AG04450 (cell line): Measurements from ENCODE around the gene ARFGEF2. TPM values are rescaled to one million over a fixed set of nuclear protein-coding genes. Genes with fewer than 3 reads are reported as not detected.
A peak's percentile ranks its signal among the peaks of the same experiment; 100 is the strongest.
"Not testable (repeated sequence)": the region's sequence is repeated elsewhere in the genome, so short reads cannot be mapped to it uniquely, and the experiment has no call there.

ENCODE experiments used
- CTCF ChIA-PET: fragments of 300-600, 350-600 bp; formaldehyde crosslinking; extraction: SDS; loops from one replicate; lab custom pipeline; 2022; ENCODE audit warnings: antibody characterized with exemption, inconsistent platforms; lab: Charles Lee
- POLR2A ChIA-PET: fragments of 350-600 bp; formaldehyde crosslinking; extraction: SDS; loops from one replicate; lab custom pipeline; 2021; ENCODE audit warnings: antibody characterized with exemption, inconsistent platforms; lab: Yijun Ruan, JAX
- DNase-seq: peaks from one replicate; pipeline ENCODE4 v3.0.0-alpha.2; 2011; ENCODE audit warnings: low read depth, low spot score
- H3K27ac ChIP-seq: one replicate; pipeline ENCODE4 v1.5.1; 2012; ENCODE audit warnings: low read depth, low read length, control low read depth
- H3K27me3 ChIP-seq: one replicate; pipeline ENCODE4 v1.6.0; 2012; ENCODE audit warnings: low read length; ENCODE audit not compliant: control insufficient read depth, insufficient read depth
- H3K4me3 ChIP-seq: 2 replicates; pipeline ENCODE4 v1.5.1; 2011; ENCODE audit warnings: mild to moderate bottlenecking, low read depth, low read length, control low read depth
- H3K9me3 ChIP-seq: 2 replicates; pipeline ENCODE4 v1.5.1; 2012; ENCODE audit warnings: low read length; ENCODE audit not compliant: control insufficient read depth, insufficient read depth
- CTCF ChIP-seq: IDR thresholded peaks from 2 replicates; pipeline ENCODE4 v1.5.1; 2011; ENCODE audit warnings: low read depth, low read length, control low read depth, inconsistent platforms
- polyA plus RNA-seq: library from polyadenylated mRNA; depleted of rRNA; stranded (reverse); fragments of >200 nt; gene quantifications from 2 replicates; pipeline ENCODE4 v1.2.3, GENCODE V29; 2011

Gene ARFGEF2
- polyA plus RNA-seq, 1 experiment: 22.3 TPM

GRCh38 chr20:49006446-49006980 is 85.0 kb downstream of the ARFGEF2 start:
- ChIA-PET CTCF (no interaction called here), POLR2A (no interaction called here)
- Histone ChIP-seq H3K27ac (no peak overlapping the region), H3K27me3 (no peaks in the 10 kb centered on the region), H3K9me3 (no peaks in the 10 kb centered on the region), H3K4me3 (no peak overlapping the region)
- no peak for DNase-seq
- no peak for TF ChIP-seq CTCF

- no peak for TF ChIP-seq CTCF
- DNase-seq: no peak
- Histone ChIP-seq H3K9me3 (no peaks in the 10 kb centered on the region), H3K27me3 (no peaks in the 10 kb centered on the region), H3K27ac (no peak overlapping the region), H3K4me3 (no peak overlapping the region)
- ChIA-PET POLR2A (interaction anchor here (0.6 kb wide), 1 partner anchor 86 kb away, joined by 5 read pairs; no protein-coding TSS in a partner anchor), CTCF (no interaction called here)
These were observed 88.6 kb downstream of the ARFGEF2 start for GRCh38 chr20:49009899-49010631.

- Histone ChIP-seq H3K27me3 (no peaks in the 10 kb centered on the region), H3K27ac (no peak overlapping the region), H3K9me3 (no peaks in the 10 kb centered on the region), H3K4me3 (no peak overlapping the region)
- no peak for TF ChIP-seq CTCF
- CTCF ChIA-PET: no interaction called here
- POLR2A ChIA-PET: no interaction called here
- no peak for DNase-seq
These were observed 102.7 kb downstream of the ARFGEF2 start for GRCh38 chr20:49024220-49024619.

DNA sequence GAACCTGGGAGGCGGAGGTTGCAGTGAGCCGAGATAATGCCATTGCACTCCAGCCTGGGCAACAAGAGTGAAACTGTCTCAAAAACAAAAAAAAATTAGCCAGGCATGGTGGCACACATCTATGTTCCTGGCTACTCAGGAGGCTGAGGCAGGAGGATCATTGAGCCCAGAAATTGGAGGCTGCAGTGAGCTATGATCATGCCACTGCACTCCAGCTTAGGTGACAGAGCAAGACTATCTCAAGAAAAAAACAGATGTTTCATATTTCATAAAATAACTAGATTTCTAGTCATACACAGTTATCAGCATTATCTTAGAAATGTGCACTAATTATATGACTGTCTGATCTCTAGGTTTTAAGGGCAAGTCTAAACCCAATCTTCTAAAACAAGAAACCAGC is 106.7 kb downstream of the ARFGEF2 start:
- H3K9me3 ChIP-seq, H3K4me3 ChIP-seq, DNase-seq, POLR2A ChIA-PET, H3K27ac ChIP-seq, H3K27me3 ChIP-seq: not testable (repeated sequence)
- CTCF ChIA-PET: interaction anchor here (1.0 kb wide), 1 partner anchor 189 kb away, joined by 6 read pairs; no protein-coding TSS in a partner anchor

- H3K27me3 ChIP-seq: no peaks in the 10 kb centered on the region
- CTCF ChIA-PET: interaction anchor here (0.6 to 1.0 kb wide), 2 partner anchors 16 to 189 kb away, joined by 3 to 6 read pairs; no protein-coding TSS in a partner anchor
- POLR2A ChIA-PET: no interaction called here
- no peak overlapping the region for H3K27ac ChIP-seq
- DNase-seq: no peak
- no peak overlapping the region for H3K4me3 ChIP-seq
- TF ChIP-seq CTCF: peak; percentile 54
- H3K9me3 ChIP-seq: no peaks in the 10 kb centered on the region
These were observed 107.2 kb downstream of the ARFGEF2 start for GRCh38 chr20:49028684-49029083.
